Astrocyte (in vitro differentiated cells and primary cell): Measurements from ENCODE around the gene LMNB1.

Experiments used
- CTCF ChIP-seq: IDR thresholded peaks from 2 replicates; pipeline ENCODE4 v1.5.1; 2011; ENCODE audit warnings: low read depth, mild to moderate bottlenecking, inconsistent platforms, low read length, moderate library complexity; ENCODE audit not compliant: insufficient read depth
- EZH2 ChIP-seq: IDR thresholded peaks from 2 replicates; pipeline ENCODE4 v1.6.1; 2012; ENCODE audit warnings: mild to moderate bottlenecking, low read length, inconsistent platforms; ENCODE audit not compliant: insufficient read depth

GRCh38 chr5:126736141-126736540 lies 40.8 kb upstream of the LMNB1 start:
- TF ChIP-seq CTCF, result no peak
- TF ChIP-seq EZH2, result no peak
